ENCODE results near the gene PGLYRP4. TPM values are rescaled to one million over a fixed set of nuclear protein-coding genes. Genes with fewer than 3 reads are reported as not detected.

PGLYRP4 gene
- total and polyA plus RNA-seq, 8 donors = not detected

DNA sequence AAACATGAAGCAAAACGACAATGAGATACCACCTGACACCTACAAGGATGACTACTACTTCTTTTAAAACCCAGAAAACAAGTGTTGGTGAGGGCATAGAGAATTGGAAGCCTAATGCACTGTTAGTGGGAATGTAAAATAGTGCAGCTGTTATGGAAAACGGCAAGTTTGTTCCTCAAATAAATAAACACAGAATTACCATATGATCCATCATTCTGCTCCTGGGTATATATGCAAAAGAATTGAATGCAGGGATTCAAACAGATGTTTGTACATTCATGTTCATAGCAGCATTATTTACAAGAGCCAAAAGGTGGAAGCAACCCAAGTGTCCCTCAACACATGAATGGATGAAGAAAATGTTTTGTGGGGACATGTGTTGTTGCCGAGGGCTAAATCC, 43.6 kb upstream of the PGLYRP4 start:
- H3K36me3 ChIP-seq = no peaks in the 10 kb centered on the region
- intact Hi-C loops (cut with DNase I) = no loop called here
- TF ChIP-seq, protein P1, sequence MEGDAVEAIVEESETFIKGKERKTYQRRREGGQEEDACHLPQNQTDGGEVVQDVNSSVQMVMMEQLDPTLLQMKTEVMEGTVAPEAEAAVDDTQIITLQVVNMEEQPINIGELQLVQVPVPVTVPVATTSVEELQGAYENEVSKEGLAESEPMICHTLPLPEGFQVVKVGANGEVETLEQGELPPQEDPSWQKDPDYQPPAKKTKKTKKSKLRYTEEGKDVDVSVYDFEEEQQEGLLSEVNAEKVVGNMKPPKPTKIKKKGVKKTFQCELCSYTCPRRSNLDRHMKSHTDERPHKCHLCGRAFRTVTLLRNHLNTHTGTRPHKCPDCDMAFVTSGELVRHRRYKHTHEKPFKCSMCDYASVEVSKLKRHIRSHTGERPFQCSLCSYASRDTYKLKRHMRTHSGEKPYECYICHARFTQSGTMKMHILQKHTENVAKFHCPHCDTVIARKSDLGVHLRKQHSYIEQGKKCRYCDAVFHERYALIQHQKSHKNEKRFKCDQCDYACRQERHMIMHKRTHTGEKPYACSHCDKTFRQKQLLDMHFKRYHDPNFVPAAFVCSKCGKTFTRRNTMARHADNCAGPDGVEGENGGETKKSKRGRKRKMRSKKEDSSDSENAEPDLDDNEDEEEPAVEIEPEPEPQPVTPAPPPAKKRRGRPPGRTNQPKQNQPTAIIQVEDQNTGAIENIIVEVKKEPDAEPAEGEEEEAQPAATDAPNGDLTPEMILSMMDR (IDR thresholded peaks at IDR 0.05) = no peak
- no peaks in the 10 kb centered on the region for H3K9me3 ChIP-seq
- no peak for ATAC-seq
- peak overlapping the region in 1 of 2 donors; percentile 93 for H3K27ac ChIP-seq
- no peak for DNase-seq
- H3K4me1 ChIP-seq = peaks cover 0 to 61% of the 10 kb centered on the region in 2 donors
- H3K27me3 ChIP-seq = peaks cover 0 to 21% of the 10 kb centered on the region in 2 donors
- no peak overlapping the region for H3K4me3 ChIP-seq

DNA sequence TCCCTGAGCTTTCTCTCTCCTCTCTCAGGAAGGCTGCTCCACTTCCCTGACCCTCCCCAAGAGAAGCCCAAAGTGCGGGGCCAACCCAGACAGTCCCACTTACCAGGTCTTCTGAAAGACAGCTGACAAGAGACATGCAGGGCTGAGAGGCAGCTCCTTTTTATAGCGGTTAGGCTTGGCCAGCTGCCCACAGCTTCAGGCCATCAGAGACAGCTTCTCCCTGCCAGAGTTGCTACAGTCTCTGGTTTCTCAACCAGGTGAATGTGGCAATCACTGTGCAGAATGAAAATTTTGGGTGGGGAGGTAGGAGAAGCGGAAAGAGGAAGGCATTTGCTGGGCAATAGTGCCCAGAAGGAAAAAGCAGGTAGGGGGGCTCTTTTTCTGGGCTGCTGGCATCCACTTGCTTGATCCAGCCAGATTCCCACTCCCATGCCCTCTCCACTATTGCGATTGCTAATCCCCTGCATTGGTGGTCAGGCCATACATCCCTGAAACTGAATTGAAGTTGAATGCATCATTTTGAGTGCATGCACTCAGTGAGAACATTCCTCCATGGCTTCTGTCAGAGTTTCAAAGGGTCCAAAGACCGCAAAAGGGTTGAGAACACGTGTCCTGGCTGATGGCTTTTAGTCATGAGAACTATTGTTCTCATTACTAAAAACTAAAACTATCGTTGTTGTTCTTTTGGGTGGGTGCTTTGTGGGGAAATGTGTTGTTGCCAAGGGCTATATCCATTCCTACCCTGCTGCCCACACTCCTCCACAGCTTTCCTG, 42.5 kb upstream of the PGLYRP4 start, which contains the start of gene S100A8:
TSS of gene S100A8 (minus strand) at position 136 of the 773 bp plus-strand sequence. CDS start 538 bp downstream, outside the sequence.
- Histone ChIP-seq H3K36me3 (no peaks in the 10 kb centered on the region), H3K27me3 (peaks cover 0 to 14% of the 10 kb centered on the region in 2 donors), H3K4me1 (peaks cover 0 to 60% of the 10 kb centered on the region in 2 donors), H3K4me3 (peak within 1 kb of the TSS in 1 of 2 donors; percentile 45), H3K27ac (peak within 1 kb of the TSS in 1 of 2 donors; percentile 93), H3K9me3 (no peaks in the 10 kb centered on the region)
- TF ChIP-seq, protein P1 (IDR thresholded peaks at IDR 0.05) = no peak
- DNase-seq = peak in 3 of 4 donors; percentile 7 to 92 (median 74)
- intact Hi-C loops (cut with DNase I) = no loop called here
- peak; percentile 53 for ATAC-seq

DNA sequence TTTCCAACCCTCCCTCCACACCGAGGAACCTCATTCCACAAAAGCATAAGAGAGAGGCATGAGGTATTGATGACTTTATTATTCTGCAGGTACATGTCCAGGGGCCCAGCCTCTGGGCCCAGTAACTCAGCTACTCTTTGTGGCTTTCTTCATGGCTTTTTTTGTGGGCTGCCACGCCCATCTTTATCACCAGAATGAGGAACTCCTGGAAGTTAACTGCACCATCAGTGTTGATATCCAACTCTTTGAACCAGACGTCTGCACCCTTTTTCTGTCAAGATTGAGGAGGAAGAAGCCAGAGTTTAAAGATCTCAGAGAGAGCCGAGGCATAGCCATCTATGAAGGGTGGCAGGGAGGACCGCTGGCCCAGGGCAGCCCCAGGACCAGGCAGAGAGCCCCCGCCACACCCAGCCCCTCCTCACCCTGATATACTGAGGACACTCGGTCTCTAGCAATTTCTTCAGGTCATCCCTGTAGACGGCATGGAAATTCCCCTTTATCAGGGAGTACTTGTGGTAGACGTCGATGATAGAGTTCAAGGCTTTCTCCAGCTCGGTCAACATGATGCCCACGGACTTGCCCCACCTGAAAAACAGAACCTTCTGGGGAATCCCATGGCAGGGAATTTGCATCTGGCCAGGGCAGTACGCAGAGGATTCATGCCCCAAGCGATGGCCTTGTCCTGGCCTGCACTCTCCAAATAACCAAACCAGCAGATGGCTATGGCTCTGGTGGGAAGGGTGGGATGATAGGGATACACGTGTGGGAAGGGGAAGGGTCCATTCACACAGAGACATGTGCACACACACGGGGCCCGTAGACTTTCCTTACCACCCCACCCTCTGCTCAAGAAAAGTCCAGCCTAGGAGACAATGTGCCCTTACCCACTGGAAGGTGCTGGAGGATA, 41.6 kb upstream of the PGLYRP4 start:
- Histone ChIP-seq H3K36me3 (no peaks in the 10 kb centered on the region), H3K27me3 (peaks cover 0 to 14% of the 10 kb centered on the region in 2 donors), H3K9me3 (no peaks in the 10 kb centered on the region), H3K27ac (peak overlapping the region in 1 of 2 donors; percentile 93), H3K4me1 (peaks cover 0 to 68% of the 10 kb centered on the region in 2 donors), H3K4me3 (peak overlapping the region in 1 of 2 donors; percentile 45)
- TF ChIP-seq, protein P1 (IDR thresholded peaks at IDR 0.05) = no peak
- DNase-seq (no peak), ATAC-seq (no peak)
- intact Hi-C loops (cut with DNase I) = no loop called here

DNA sequence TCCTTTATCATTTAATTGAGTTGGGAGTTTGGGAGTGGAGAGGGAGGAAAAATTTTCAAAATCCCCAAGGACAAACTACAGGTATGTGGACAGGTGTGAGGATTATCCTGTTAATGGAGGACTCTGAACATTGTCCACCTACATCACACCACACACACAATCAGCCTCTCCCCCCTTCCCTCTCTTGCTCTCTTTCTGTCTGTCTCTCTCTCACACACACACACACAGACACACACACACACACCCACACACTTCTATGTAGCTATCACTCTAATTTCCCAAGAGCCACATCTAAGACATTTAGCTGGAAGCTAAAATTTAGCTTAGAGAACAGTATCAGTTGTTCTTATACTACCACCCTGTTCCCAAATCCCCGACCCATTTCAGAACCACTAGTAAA, 40.8 kb upstream of the PGLYRP4 start:
- Histone ChIP-seq H3K4me1 (peaks cover 0 to 71% of the 10 kb centered on the region in 2 donors), H3K9me3 (no peaks in the 10 kb centered on the region), H3K36me3 (no peaks in the 10 kb centered on the region), H3K27ac (peak overlapping the region in 1 of 2 donors; percentile 93), H3K4me3 (peak overlapping the region in 1 of 2 donors; percentile 45), H3K27me3 (peaks cover 0 to 11% of the 10 kb centered on the region in 2 donors)
- no peak for ATAC-seq
- no peak for DNase-seq
- TF ChIP-seq, protein P1 (IDR thresholded peaks at IDR 0.05) = no peak
- intact Hi-C loops (cut with DNase I) = no loop called here
